SU-DHL-6 (cell line): ENCODE data around the gene AGBL4.

Experiments used
- H2AFZ ChIP-seq: fragments of 200-600 bp; sonication (generic); 2 replicates; pipeline ENCODE4 v1.6.1; 2014; ENCODE audit warnings: low read depth, mild to moderate bottlenecking, moderate library complexity, mixed read lengths, antibody characterized with exemption, low read length; ENCODE audit not compliant: severe bottlenecking
- H3F3A ChIP-seq: fragments of 200-600 bp; shearing (Covaris generic); 2 replicates; pipeline ENCODE4 v1.6.0; 2016; ENCODE audit warnings: antibody characterized with exemption, mild to moderate bottlenecking; ENCODE audit not compliant: insufficient read depth
- H3K27ac ChIP-seq: fragments of 200-600 bp; sonication (generic); 2 replicates; pipeline ENCODE4 v1.5.1; 2016; ENCODE audit warnings: low read depth, mild to moderate bottlenecking, low read length, moderate library complexity, mixed read lengths
- H3K27me3 ChIP-seq: fragments of 200-600 bp; sonication (generic), shearing (Covaris generic); 2 replicates; pipeline ENCODE4 v1.6.0; 2014; ENCODE audit warnings: mild to moderate bottlenecking, low read length
- H3K36me3 ChIP-seq: fragments of 200-600 bp; sonication (generic); 2 replicates; pipeline ENCODE4 v1.6.1; 2014; ENCODE audit warnings: mild to moderate bottlenecking, low read length, mixed read lengths
- H3K4me2 ChIP-seq: fragments of 300-600, 200-600 bp; shearing (Covaris generic), sonication (generic); 2 replicates; pipeline ENCODE4 v1.6.0; 2014; ENCODE audit warnings: low read length, low read depth, mild to moderate bottlenecking; ENCODE audit not compliant: poor library complexity, severe bottlenecking
- H3K4me3 ChIP-seq: fragments of 200-600 bp; sonication (generic); 2 replicates; pipeline ENCODE4 v1.5.1; 2014; ENCODE audit warnings: antibody characterized with exemption, low read length, mild to moderate bottlenecking, mixed read lengths; ENCODE audit not compliant: insufficient read depth, poor library complexity, severe bottlenecking
- H3K79me2 ChIP-seq: fragments of 200-600 bp; sonication (generic); 2 replicates; pipeline ENCODE4 v1.6.1; 2014; ENCODE audit warnings: mild to moderate bottlenecking, low read length, moderate library complexity; ENCODE audit not compliant: insufficient read depth
- H3K9ac ChIP-seq: fragments of 200-600 bp; sonication (generic); 2 replicates; pipeline ENCODE4 v1.7.0; 2014; ENCODE audit warnings: mild to moderate bottlenecking, low read length
- H3K9me2 ChIP-seq: fragments of 200-600 bp; sonication (generic); replicated peaks from 2 replicates; pipeline ENCODE4 v1.6.1; 2014; ENCODE audit warnings: low read length; ENCODE audit not compliant: insufficient read depth
- H3K9me3 ChIP-seq: fragments of 200-600 bp; sonication (generic); 2 replicates; pipeline ENCODE4 v1.6.1; 2014; ENCODE audit warnings: low read length, mixed read lengths; ENCODE audit not compliant: insufficient read depth
- H4K20me1 ChIP-seq: fragments of 200-600 bp; sonication (generic); 2 replicates; pipeline ENCODE4 v1.6.1; 2014; ENCODE audit warnings: low read depth, mild to moderate bottlenecking, antibody characterized with exemption, low read length, moderate library complexity, mixed read lengths
- CTCF ChIP-seq: fragments of 200-600 bp; sonication (generic); IDR thresholded peaks from one replicate; pipeline ENCODE4 v1.5.1; 2017; ENCODE audit warnings: antibody characterized with exemption, mild to moderate bottlenecking, low read length, moderate library complexity; ENCODE audit not compliant: insufficient read depth, poor library complexity, severe bottlenecking
- EZH2phosphoT487 ChIP-seq: fragments of 200-600 bp; sonication (generic), shearing (Covaris generic); conservative IDR thresholded peaks from 2 replicates; pipeline ENCODE4 v1.6.1; 2018; ENCODE audit warnings: mild to moderate bottlenecking, antibody characterized with exemption, low read length, moderate library complexity, mixed read lengths

AGBL4 gene

GRCh38 chr1:48999321-48999720 lies 1024.4 kb downstream of the AGBL4 start:
- H3K9me2 ChIP-seq, result no peaks in the 10 kb centered on the region
- no peak for TF ChIP-seq CTCF
- no peak for TF ChIP-seq EZH2phosphoT487
- H3K9me3 ChIP-seq, result no peaks in the 10 kb centered on the region
- H2AFZ ChIP-seq, result no peak overlapping the region
- no peak overlapping the region for H3K4me2 ChIP-seq
- no peak overlapping the region for H3K27ac ChIP-seq
- no peaks in the 10 kb centered on the region for H4K20me1 ChIP-seq
- H3K36me3 ChIP-seq, result no peaks in the 10 kb centered on the region
- no peak overlapping the region for H3K4me3 ChIP-seq
- H3F3A ChIP-seq, result no peaks in the 10 kb centered on the region
- H3K79me2 ChIP-seq, result no peaks in the 10 kb centered on the region
- no peaks in the 10 kb centered on the region for H3K27me3 ChIP-seq
- H3K9ac ChIP-seq, result no peak overlapping the region

- Histone ChIP-seq H3K79me2 (no peaks in the 10 kb centered on the region), H3F3A (no peaks in the 10 kb centered on the region), H3K27me3 (no peaks in the 10 kb centered on the region), H3K4me3 (no peak overlapping the region), H3K27ac (no peak overlapping the region), H4K20me1 (no peaks in the 10 kb centered on the region), H3K36me3 (no peaks in the 10 kb centered on the region), H3K9me2 (no peaks in the 10 kb centered on the region), H3K4me2 (no peak overlapping the region), H2AFZ (no peak overlapping the region), H3K9me3 (no peaks in the 10 kb centered on the region), H3K9ac (no peak overlapping the region)
- TF ChIP-seq EZH2phosphoT487, result no peak
- TF ChIP-seq CTCF, result no peak
Observed at GRCh38 chr1:48996311-48996710, 1027.4 kb downstream of the AGBL4 start.

GRCh38 chr1:48988633-48989197 lies 1035.0 kb downstream of the AGBL4 start:
- Histone ChIP-seq H3K9me3 (no peaks in the 10 kb centered on the region), H3K9me2 (no peaks in the 10 kb centered on the region), H3K36me3 (no peaks in the 10 kb centered on the region), H2AFZ (no peak overlapping the region), H3K27ac (no peak overlapping the region), H3K27me3 (no peaks in the 10 kb centered on the region), H3K4me2 (no peak overlapping the region), H3K79me2 (no peaks in the 10 kb centered on the region), H3F3A (no peaks in the 10 kb centered on the region), H3K4me3 (no peak overlapping the region), H3K9ac (no peak overlapping the region), H4K20me1 (no peaks in the 10 kb centered on the region)
- TF ChIP-seq CTCF (no peak), EZH2phosphoT487 (no peak)
